GM12878 (cell line): ENCODE results near the gene ACOT4. TPM values are rescaled to one million over a fixed set of nuclear protein-coding genes. Genes with fewer than 3 reads are reported as not detected.

Source experiments
- ATAC-seq: fragments of 200-7000 bp; cut with Tn5 transposase; 3 replicates; pipeline ENCODE4 v1.9.1; 2020; ENCODE audit warnings: mild to moderate bottlenecking, moderate library complexity
- BruUV-seq: library from RNA; stranded (reverse); fragments of 400-500 nt; replicated peaks from 2 replicates; lab custom pipeline; 2021; lab: Mats Ljungman, UMichigan
- CTCF ChIA-PET: fragments of 300-600 bp; sonication (Branson Sonifier 250); formaldehyde crosslinking; extraction: SDS; loops from one replicate; lab custom pipeline; 2021; ENCODE audit warnings: inconsistent platforms; lab: Yijun Ruan, JAX
- POLR2A ChIA-PET: fragments of 350-600 bp; formaldehyde crosslinking; extraction: SDS; loops from one replicate; lab custom pipeline; 2021; ENCODE audit warnings: inconsistent platforms; lab: Charles Lee
- RAD21 ChIA-PET: fragments of 300-600 bp; sonication (Branson Sonifier 250); formaldehyde crosslinking; loops from one replicate; lab custom pipeline; 2023; ENCODE audit warnings: antibody characterized with exemption; ENCODE audit not compliant: unreplicated experiment; lab: Charles Lee
- SMC1A ChIA-PET: fragments of 300-600 bp; sonication (Branson Sonifier 250); formaldehyde crosslinking; loops from one replicate; lab custom pipeline; 2023; ENCODE audit not compliant: unreplicated experiment, uncharacterized antibody; lab: Charles Lee
- DNase-seq: peaks from one replicate; pipeline ENCODE4 v3.0.0-alpha.2; 2011; ENCODE audit warnings: low read depth, low spot score
- FAIRE-seq: peaks from 3 replicates; lab custom pipeline; 2011; peaks lifted over from hg19 to GRCh38; lab: Jason Lieb, UNC
- H2AFZ ChIP-seq: 2 replicates; pipeline ENCODE4 v1.6.0; 2011; ENCODE audit warnings: low read depth, low read length, control low read depth; ENCODE audit not compliant: control insufficient read depth
- H3K27ac ChIP-seq: 2 replicates; pipeline ENCODE4 v1.5.1; 2011; ENCODE audit warnings: control low read depth; ENCODE audit not compliant: control insufficient read depth, insufficient read depth
- H3K27me3 ChIP-seq, 2 experiments: replicated peaks in 1 of 2; 2 replicates each; pipeline versions ENCODE4 v1.6.0 to v1.6.1; 2011; ENCODE audit warnings: low read length in 1 of 2; ENCODE audit not compliant: control insufficient read depth in 2 of 2, insufficient read depth in 2 of 2
- H3K36me3 ChIP-seq, 2 experiments: 2 replicates each; pipeline ENCODE4 v1.5.1; 2011; ENCODE audit warnings: low read length in 1 of 2; ENCODE audit not compliant: control insufficient read depth in 2 of 2, insufficient read depth in 2 of 2
- H3K4me1 ChIP-seq: 2 replicates; pipeline ENCODE4 v1.6.1; 2011; ENCODE audit warnings: mild to moderate bottlenecking, low read length, moderate library complexity, mixed read lengths; ENCODE audit not compliant: control insufficient read depth, insufficient read depth
- H3K4me2 ChIP-seq: 2 replicates; pipeline ENCODE4 v1.6.0; 2011; ENCODE audit warnings: control low read depth; ENCODE audit not compliant: control insufficient read depth, insufficient read depth
- H3K4me3 ChIP-seq: fragments of 200-600 bp; sonication (generic); 2 replicates; pipeline ENCODE4 v1.5.1; 2016
- H3K79me2 ChIP-seq: 2 replicates; pipeline ENCODE4 v1.6.0; 2011; ENCODE audit warnings: low read length; ENCODE audit not compliant: control insufficient read depth, insufficient read depth
- H3K9ac ChIP-seq: 2 replicates; pipeline ENCODE4 v1.8.0; 2011; ENCODE audit warnings: low read length, control low read depth, mixed read lengths; ENCODE audit not compliant: control insufficient read depth, insufficient read depth
- H3K9me3 ChIP-seq: replicated peaks from 3 replicates; pipeline ENCODE4 v1.5.1; 2011; ENCODE audit warnings: mild to moderate bottlenecking, low read length; ENCODE audit not compliant: control insufficient read depth, insufficient read depth
- H4K20me1 ChIP-seq: 2 replicates; pipeline ENCODE4 v1.6.0; 2011; ENCODE audit not compliant: control insufficient read depth, insufficient read depth
- CHD2 ChIP-seq: IDR thresholded peaks from 2 replicates; pipeline ENCODE4 v1.6.1; 2011; ENCODE audit warnings: low read depth, low read length, improper control_type of control experiment, borderline replicate concordance
- DPF2 ChIP-seq: fragments of 450-650 bp; IDR thresholded peaks from 2 replicates; pipeline ENCODE4 v1.6.1; 2017; ENCODE audit warnings: mild to moderate bottlenecking
- HDAC6 ChIP-seq: fragments of 200-600 bp; sonication (generic); IDR thresholded peaks from one replicate; pipeline ENCODE4 v1.8.0; 2017; ENCODE audit warnings: antibody characterized with exemption; ENCODE audit not compliant: unreplicated experiment
- IKZF1 ChIP-seq: fragments of 450-650 bp; conservative IDR thresholded peaks from 2 replicates; pipeline ENCODE4 v1.6.1; 2017; ENCODE audit warnings: antibody characterized with exemption, mild to moderate bottlenecking
- NFXL1 ChIP-seq: fragments of 450-650 bp; IDR thresholded peaks from 2 replicates; pipeline ENCODE4 v1.6.1; 2017; ENCODE audit warnings: antibody characterized with exemption, mild to moderate bottlenecking, borderline replicate concordance
- PKNOX1 ChIP-seq: fragments of 450-650 bp; IDR thresholded peaks from 2 replicates; pipeline ENCODE4 v1.6.1; 2016; ENCODE audit warnings: mild to moderate bottlenecking
- TCF12 ChIP-seq: IDR thresholded peaks from 2 replicates; pipeline ENCODE4 v1.6.1; 2011; ENCODE audit warnings: low read depth, mild to moderate bottlenecking, low read length
- ZNF592 ChIP-seq: fragments of 450-650 bp; IDR thresholded peaks from 2 replicates; pipeline ENCODE4 v1.6.1; 2017; ENCODE audit warnings: mild to moderate bottlenecking, moderate library complexity
- WGBS: methylation state at CpG from one replicate; pipeline ENCODE4 v1.1.6; 2016; ENCODE audit warnings: low lambda C conversion rate; ENCODE audit not compliant: insufficient replicate concordance, insufficient coverage; ENCODE audit errors: missing lambda C conversion rate; 5-methylcytosine and 5-hydroxymethylcytosine counted together
- in situ Hi-C: fragments of 300-500 bp; cut with MboI; formaldehyde crosslinking; loops from 9 replicates; pipeline ENCODE4 v1.14.3; 2018; ENCODE audit warnings: mixed read lengths
- intact Hi-C: fragments of 100-400 bp; cut with micrococcal nuclease; formaldehyde crosslinking; loops from one replicate; pipeline ENCODE4 v1.14.2; 2022; ENCODE audit not compliant: unreplicated experiment
- polyA plus RNA-seq, 11 experiments: library from polyadenylated mRNA; depleted of rRNA in 4 of 11; unstranded in 6 of 11; stranded (reverse) in 5 of 11; fragments of >200 nt; fragmentation: Nextera tagmentation in 4 of 11; fragmentation: Illumina TruSeq in 1 of 11; extraction: Ambion mirVana in 4 of 11; extraction: Trizol in 1 of 11; gene quantifications; 1 replicate in 1 of 11; 2 replicates in 10 of 11; pipeline versions ENCODE4 v1.2.1 to v1.2.3, GENCODE V29; 2011 to 2016; ENCODE audit warnings: inconsistent platforms in 2 of 11, missing spikeins in 2 of 11, low read depth in 1 of 11
- total RNA-seq, 4 experiments: library from RNA; depleted of rRNA in 3 of 4; stranded (reverse); fragments of >200 nt in 3 of 4; fragmentation: Illumina TruSeq in 1 of 4; extraction: Trizol in 1 of 4; gene quantifications; 2 replicates each; pipeline versions ENCODE4 v1.2.1 to v1.2.3, GENCODE V29; 2013 to 2021
- TF ChIP-seq, protein P1 (sequence below): IDR thresholded peaks from 2 replicates; pipeline ENCODE4 v1.6.1; 2012; ENCODE audit warnings: mild to moderate bottlenecking, low read depth, low read length

ACOT4 gene
- total and polyA plus RNA-seq, 10 of the 15 experiments (the other 5 are each of a cell fraction or from before 2014, with no cell fraction given), result 0.68 to 3.8 (median 2.0) TPM

GRCh38 chr14:73612339-73613045, 20.8 kb downstream of the ACOT4 start, which contains the start of gene ACOT6:
TSS of gene ACOT6 (plus strand) at chr14:73612517. CDS start at chr14:73612572, 55 bp downstream.
- ChIA-PET POLR2A (interaction anchor here (1.2 kb wide), 1 partner anchor 42 kb away, joined by 4 read pairs; no protein-coding TSS in a partner anchor), CTCF (interaction anchor here (0.8 to 2.1 kb wide), 6 partner anchors 20 to 104 kb away, joined by 3 to 6 read pairs (median 3); partner anchors contain the start of gene ACOT2), SMC1A (no interaction called here), RAD21 (interaction anchor here (0.6 to 1.0 kb wide), 2 partner anchors 42 to 144 kb away, joined by 3 to 4 read pairs; no protein-coding TSS in a partner anchor)
- peak; percentile 93 for ATAC-seq
- H4K20me1 ChIP-seq, result no peaks in the 10 kb centered on the region
- intact Hi-C loops (no loop called here), in situ Hi-C loops (no loop called here)
- 2% methylated on average over 84 of the region's 84 CpGs for WGBS
- H3K4me1 ChIP-seq, result no peaks in the 10 kb centered on the region; the same call in 1 of the 2 replicates
- no peaks in the 10 kb centered on the region for H3K79me2 ChIP-seq
- peak within 1 kb of the TSS; percentile 86 for H2AFZ ChIP-seq
- DNase-seq, result no peak
- FAIRE-seq, result no peak
- H3K36me3 ChIP-seq, result no peaks in the 10 kb centered on the region
- H3K27me3 ChIP-seq, result peaks cover 2 to 9% of the 10 kb centered on the region in 2 experiments; a peak in 2 of 4 replicates
- BruUV-seq, result no TSS peak
- peak within 1 kb of the TSS; percentile 58; the same call in 1 of the 2 replicates for H3K4me3 ChIP-seq
- peak within 1 kb of the TSS; percentile 40; the same call in 1 of the 2 replicates for H3K9ac ChIP-seq
- no peaks in the 10 kb centered on the region; the same call in 2 of the 3 replicates for H3K9me3 ChIP-seq
- no peak within 1 kb of the TSS for H3K27ac ChIP-seq
- peak within 1 kb of the TSS; percentile 98 for H3K4me2 ChIP-seq
- TF ChIP-seq TCF12 (no peak), NFXL1 (no peak), HDAC6 (peak; percentile 100), IKZF1 (peak; percentile 90), ZNF592 (no peak), PKNOX1 (no peak), DPF2 (peak; percentile 65; the same call in 1 of the 2 replicates), CHD2 (no peak)
- TF ChIP-seq, protein P1, sequence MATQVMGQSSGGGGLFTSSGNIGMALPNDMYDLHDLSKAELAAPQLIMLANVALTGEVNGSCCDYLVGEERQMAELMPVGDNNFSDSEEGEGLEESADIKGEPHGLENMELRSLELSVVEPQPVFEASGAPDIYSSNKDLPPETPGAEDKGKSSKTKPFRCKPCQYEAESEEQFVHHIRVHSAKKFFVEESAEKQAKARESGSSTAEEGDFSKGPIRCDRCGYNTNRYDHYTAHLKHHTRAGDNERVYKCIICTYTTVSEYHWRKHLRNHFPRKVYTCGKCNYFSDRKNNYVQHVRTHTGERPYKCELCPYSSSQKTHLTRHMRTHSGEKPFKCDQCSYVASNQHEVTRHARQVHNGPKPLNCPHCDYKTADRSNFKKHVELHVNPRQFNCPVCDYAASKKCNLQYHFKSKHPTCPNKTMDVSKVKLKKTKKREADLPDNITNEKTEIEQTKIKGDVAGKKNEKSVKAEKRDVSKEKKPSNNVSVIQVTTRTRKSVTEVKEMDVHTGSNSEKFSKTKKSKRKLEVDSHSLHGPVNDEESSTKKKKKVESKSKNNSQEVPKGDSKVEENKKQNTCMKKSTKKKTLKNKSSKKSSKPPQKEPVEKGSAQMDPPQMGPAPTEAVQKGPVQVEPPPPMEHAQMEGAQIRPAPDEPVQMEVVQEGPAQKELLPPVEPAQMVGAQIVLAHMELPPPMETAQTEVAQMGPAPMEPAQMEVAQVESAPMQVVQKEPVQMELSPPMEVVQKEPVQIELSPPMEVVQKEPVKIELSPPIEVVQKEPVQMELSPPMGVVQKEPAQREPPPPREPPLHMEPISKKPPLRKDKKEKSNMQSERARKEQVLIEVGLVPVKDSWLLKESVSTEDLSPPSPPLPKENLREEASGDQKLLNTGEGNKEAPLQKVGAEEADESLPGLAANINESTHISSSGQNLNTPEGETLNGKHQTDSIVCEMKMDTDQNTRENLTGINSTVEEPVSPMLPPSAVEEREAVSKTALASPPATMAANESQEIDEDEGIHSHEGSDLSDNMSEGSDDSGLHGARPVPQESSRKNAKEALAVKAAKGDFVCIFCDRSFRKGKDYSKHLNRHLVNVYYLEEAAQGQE, result no peak
